ENCODE measurements around the gene GPR108.
"Not testable (repeated sequence)": the region's sequence is repeated elsewhere in the genome, so short reads cannot be mapped to it uniquely, and the experiment has no call there.

GPR108 gene

GRCh38 chr19:6776999-6777398 is 39.6 kb upstream of the GPR108 start:
- H3K4me3 ChIP-seq (IDR thresholded peaks at IDR 0.05; ENCODE audit: insufficient read depth, low read depth, low read length): no peak overlapping the region
- H3K4me2 ChIP-seq: no peak overlapping the region
- H3K79me2 ChIP-seq (ENCODE audit: insufficient read depth, low read depth): peaks cover 72% of the 10 kb centered on the region
- no peaks in the 10 kb centered on the region for H4K20me1 ChIP-seq (ENCODE audit: insufficient read depth)
- no peaks in the 10 kb centered on the region for H3K36me3 ChIP-seq (ENCODE audit: insufficient read depth)
- H3K4me1 ChIP-seq (ENCODE audit: low read depth, poor library complexity, severe bottlenecking): peaks cover 47% of the 10 kb centered on the region
- no peak for TF ChIP-seq CTCF (conservative IDR thresholded peaks at IDR 0.05; ENCODE audit: low read depth, low read length)
- no peak overlapping the region for H2AFZ ChIP-seq (ENCODE audit: low read depth)
- no peak overlapping the region for H3K27ac ChIP-seq
- H3K9ac ChIP-seq: no peak overlapping the region
- H3K27me3 ChIP-seq (ENCODE audit: insufficient read depth, low read depth): no peaks in the 10 kb centered on the region

GRCh38 chr19:6776045-6776444 is 38.7 kb upstream of the GPR108 start:
- H3K9ac ChIP-seq; H3K27ac ChIP-seq; H2AFZ ChIP-seq (ENCODE audit: low read depth); H3K4me2 ChIP-seq; H3K27me3 ChIP-seq (ENCODE audit: insufficient read depth, low read depth); H4K20me1 ChIP-seq (ENCODE audit: insufficient read depth); H3K36me3 ChIP-seq (ENCODE audit: insufficient read depth); H3K4me3 ChIP-seq (IDR thresholded peaks at IDR 0.05; ENCODE audit: insufficient read depth, low read depth, low read length): not testable (repeated sequence)
- Histone ChIP-seq H3K4me1 (ENCODE audit: low read depth, poor library complexity, severe bottlenecking) (peaks cover 39% of the 10 kb centered on the region), H3K79me2 (ENCODE audit: insufficient read depth, low read depth) (peaks cover 67% of the 10 kb centered on the region)

DNA sequence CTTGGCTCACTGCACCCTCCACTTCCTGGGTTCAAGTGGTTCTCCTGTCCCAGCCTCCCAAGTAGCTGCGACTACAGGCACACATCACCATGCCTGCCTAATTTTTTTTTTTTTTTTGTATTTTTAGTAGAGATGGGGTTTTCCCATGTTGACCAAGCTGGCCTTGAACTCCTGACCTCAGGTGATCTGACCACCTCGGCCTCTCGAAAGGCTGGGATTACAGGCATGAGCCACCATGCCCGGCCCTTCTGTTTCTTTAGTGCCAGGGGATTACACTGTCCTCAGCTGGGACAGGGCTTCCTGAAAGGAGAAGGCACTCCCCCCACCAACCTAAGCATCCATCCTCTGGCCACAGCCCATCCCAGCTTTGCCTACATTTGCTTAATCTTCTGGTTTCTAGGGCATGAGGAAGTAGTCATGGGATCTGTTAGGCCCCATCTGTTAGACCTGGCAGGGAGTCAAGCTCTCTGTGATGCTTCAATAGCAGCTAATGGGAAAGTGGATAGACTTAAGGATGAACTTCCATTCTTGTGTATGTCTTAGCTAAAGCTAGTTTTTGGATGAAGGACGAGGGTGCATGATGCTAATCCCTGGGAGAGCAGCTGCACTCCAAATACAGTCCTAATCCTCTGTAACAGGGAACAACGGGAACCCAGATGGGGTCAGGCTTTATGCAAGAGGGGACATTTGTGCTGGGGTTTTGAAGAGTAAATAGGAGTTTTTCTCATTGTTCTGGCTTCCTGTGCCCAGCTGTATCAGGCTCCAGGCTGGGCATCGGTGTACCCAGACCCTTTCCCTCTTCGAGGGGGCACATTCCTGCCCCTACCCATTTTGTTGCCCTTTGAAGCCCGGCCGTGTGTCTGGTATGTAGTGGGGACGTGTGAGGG is 37.7 kb upstream of the GPR108 start:
- Histone ChIP-seq H3K79me2 (ENCODE audit: insufficient read depth, low read depth) (peaks cover 57% of the 10 kb centered on the region), H3K4me2 (peak overlapping the region; percentile 1; the same call in 1 of the 2 replicates), H2AFZ (ENCODE audit: low read depth) (no peak overlapping the region), H3K36me3 (ENCODE audit: insufficient read depth) (no peaks in the 10 kb centered on the region), H3K4me3 (IDR thresholded peaks at IDR 0.05; ENCODE audit: insufficient read depth, low read depth, low read length) (no peak overlapping the region), H3K4me1 (ENCODE audit: low read depth, poor library complexity, severe bottlenecking) (peaks cover 39% of the 10 kb centered on the region), H4K20me1 (ENCODE audit: insufficient read depth) (no peaks in the 10 kb centered on the region), H3K27me3 (ENCODE audit: insufficient read depth, low read depth) (no peaks in the 10 kb centered on the region), H3K9ac (no peak overlapping the region), H3K27ac (no peak overlapping the region)
- no peak for TF ChIP-seq CTCF (conservative IDR thresholded peaks at IDR 0.05; ENCODE audit: low read depth, low read length)

GRCh38 chr19:6773323-6773931 is 36.0 kb upstream of the GPR108 start:
- Histone ChIP-seq H2AFZ (ENCODE audit: low read depth) (peak overlapping the region; percentile 35; the same call in 1 of the 2 replicates), H3K79me2 (ENCODE audit: insufficient read depth, low read depth) (peaks cover 48% of the 10 kb centered on the region; the same call in 1 of the 2 replicates), H3K27ac (0 out of 2 replicates have a peak overlapping the region, but pooled peaks have one; percentile 6), H3K4me2 (peak overlapping the region; percentile 51), H3K4me3 (IDR thresholded peaks at IDR 0.05; ENCODE audit: insufficient read depth, low read depth, low read length) (no peak overlapping the region), H3K36me3 (ENCODE audit: insufficient read depth) (no peaks in the 10 kb centered on the region), H3K4me1 (ENCODE audit: low read depth, poor library complexity, severe bottlenecking) (peaks cover 33% of the 10 kb centered on the region), H4K20me1 (ENCODE audit: insufficient read depth) (no peaks in the 10 kb centered on the region), H3K9ac (peak overlapping the region; percentile 49; the same call in 1 of the 2 replicates), H3K27me3 (ENCODE audit: insufficient read depth, low read depth) (no peaks in the 10 kb centered on the region)
- TF ChIP-seq CTCF (conservative IDR thresholded peaks at IDR 0.05; ENCODE audit: low read depth, low read length): no peak

All from KMS-11 (cell line).